CD4-positive, alpha-beta T cell (primary cell): ENCODE measurements around the gene SYTL1. TPM values are rescaled to one million over a fixed set of nuclear protein-coding genes. Genes with fewer than 3 reads are reported as not detected.

ENCODE experiments used
- ATAC-seq: fragments of 200-7000 bp; cut with Tn5 transposase; one replicate; pipeline ENCODE4 v1.10.0; 2022; ENCODE audit warnings: mild to moderate bottlenecking; ENCODE audit not compliant: poor library complexity
- CTCF ChIA-PET: fragments of 350-600 bp; sonication (Branson Sonifier 250); formaldehyde crosslinking; loops from one replicate; lab custom pipeline; 2021; ENCODE audit warnings: antibody characterized with exemption, inconsistent platforms; lab: Charles Lee
- POLR2A ChIA-PET: fragments of 350-600 bp; sonication (Branson Sonifier 250); formaldehyde crosslinking; loops from one replicate; lab custom pipeline; 2021; ENCODE audit warnings: antibody characterized with exemption, inconsistent platforms; lab: Charles Lee
- DNase-seq, 14 experiments: peaks; one replicate each; pipeline ENCODE4 v3.0.0-alpha.2; 2013 to 2020; ENCODE audit warnings: mixed read lengths in 2 of 14
- H3K27ac ChIP-seq, 2 donors: one replicate each; pipeline versions ENCODE4 v1.5.1 to v1.7.0; 2013; ENCODE audit warnings: low read length in 2 of 2, low read depth in 1 of 2, mild to moderate bottlenecking in 1 of 2
- H3K27me3 ChIP-seq, 2 experiments: 1 replicate in 1 of 2; 2 replicates in 1 of 2; pipeline versions ENCODE4 v1.6.1 to v1.7.0; 2013; ENCODE audit warnings: low read length in 2 of 2, control low read depth in 1 of 2, mild to moderate bottlenecking in 1 of 2, moderate library complexity in 1 of 2; ENCODE audit not compliant: insufficient read depth in 2 of 2, control insufficient read depth in 1 of 2
- H3K36me3 ChIP-seq: one replicate; pipeline ENCODE4 v1.6.1; 2013; ENCODE audit warnings: low read length, control low read depth; ENCODE audit not compliant: insufficient read depth
- H3K4me1 ChIP-seq: one replicate; pipeline ENCODE4 v1.6.1; 2013; ENCODE audit warnings: low read length, control low read depth; ENCODE audit not compliant: insufficient read depth
- H3K4me3 ChIP-seq: one replicate; pipeline ENCODE4 v1.5.1; 2013; ENCODE audit warnings: mild to moderate bottlenecking, low read length, moderate library complexity
- H3K9me3 ChIP-seq, 2 experiments: 1 replicate in 1 of 2; 2 replicates in 1 of 2; pipeline versions ENCODE4 v1.6.1 to v1.7.0; 2013; ENCODE audit warnings: low read length in 2 of 2, mild to moderate bottlenecking in 2 of 2, control low read depth in 1 of 2, moderate library complexity in 1 of 2; ENCODE audit not compliant: control insufficient read depth in 1 of 2, insufficient read depth in 1 of 2
- H3K27ac Mint-ChIP-seq: one replicate; pipeline ENCODE4 v1.8.0; 2020; ENCODE audit warnings: mixed read lengths
- H3K27me3 Mint-ChIP-seq: one replicate; pipeline ENCODE4 v1.8.0; 2021; ENCODE audit warnings: mixed read lengths
- H3K36me3 Mint-ChIP-seq: one replicate; pipeline ENCODE4 v1.8.0; 2021; ENCODE audit warnings: low read depth, mixed read lengths
- H3K4me1 Mint-ChIP-seq: one replicate; pipeline ENCODE4 v1.8.0; 2021; ENCODE audit warnings: low read depth, mixed read lengths
- H3K4me3 Mint-ChIP-seq: one replicate; pipeline ENCODE4 v1.8.0; 2020; ENCODE audit warnings: mild to moderate bottlenecking, mixed read lengths
- H3K9me3 Mint-ChIP-seq: one replicate; pipeline ENCODE4 v1.8.0; 2020; ENCODE audit warnings: mixed read lengths
- CTCF ChIP-seq: fragments of 200-600 bp; IDR thresholded peaks from one replicate; pipeline ENCODE4 v1.8.0; 2022; ENCODE audit warnings: antibody characterized with exemption, mild to moderate bottlenecking
- intact Hi-C, 2 experiments: fragments of 100-400 bp; cut with DNase I in 1 of 2; cut with micrococcal nuclease in 1 of 2; formaldehyde crosslinking; loops; one replicate each; pipeline versions ENCODE4 v1.15.1 to v1.9.0; 2023 to 2025; cut with DNase I, micrococcal nuclease
- total RNA-seq, 174 experiments: library from RNA in 2 of 174; stranded (reverse) in 2 of 174; gene quantifications; one replicate each; pipeline ENCODE4 v1.2.3 and lab custom pipeline; 2021 to 2026

SYTL1 gene
- total RNA-seq, 2 experiments from 2014 or later, result 135 to 140 TPM

- TF ChIP-seq CTCF, result no peak
- intact Hi-C loops, result no loop called here
- no peak overlapping the region for H3K4me3 ChIP-seq
- no peaks in the 10 kb centered on the region for H3K27me3 Mint-ChIP-seq
- DNase-seq (no peak), ATAC-seq (no peak)
- no peak overlapping the region for H3K27ac Mint-ChIP-seq
- H3K27me3 ChIP-seq, result no peaks in the 10 kb centered on the region
- H3K9me3 Mint-ChIP-seq, result no peaks in the 10 kb centered on the region
- peaks cover 78% of the 10 kb centered on the region for H3K36me3 Mint-ChIP-seq
- ChIA-PET CTCF (no interaction called here), POLR2A (no interaction called here)
- no peak overlapping the region for H3K4me3 Mint-ChIP-seq
- no peak overlapping the region for H3K27ac ChIP-seq
- H3K9me3 ChIP-seq, result no peaks in the 10 kb centered on the region
- H3K4me1 ChIP-seq, result peaks cover 48% of the 10 kb centered on the region
- peaks cover 85% of the 10 kb centered on the region for H3K36me3 ChIP-seq
- peaks cover 44% of the 10 kb centered on the region for H3K4me1 Mint-ChIP-seq
Observed at GRCh38 chr1:27330786-27331185, 11.0 kb upstream of the SYTL1 start.

DNA sequence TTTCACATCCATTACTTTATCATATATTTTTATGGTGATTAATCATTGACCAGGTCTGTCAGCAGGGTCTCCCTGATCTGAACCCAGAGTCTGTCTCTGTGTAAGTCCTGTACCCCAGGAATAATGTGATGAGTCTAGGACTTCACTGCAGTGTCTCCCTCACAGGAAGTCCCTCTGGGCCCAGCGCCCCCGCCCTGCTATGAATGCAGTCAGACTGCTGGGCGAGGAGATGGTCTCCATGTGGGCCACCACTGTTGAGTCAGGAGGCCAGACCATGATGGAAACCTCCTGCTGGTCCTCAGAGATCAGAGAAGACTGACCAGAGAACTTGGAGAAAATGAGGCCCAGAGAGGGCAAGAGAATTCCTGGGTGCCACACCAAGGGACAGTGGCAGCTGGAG is 10.4 kb upstream of the SYTL1 start:
- no peaks in the 10 kb centered on the region for H3K27me3 Mint-ChIP-seq
- no peaks in the 10 kb centered on the region for H3K9me3 Mint-ChIP-seq
- Histone ChIP-seq H3K9me3 (no peaks in the 10 kb centered on the region), H3K36me3 (peaks cover 85% of the 10 kb centered on the region), H3K27ac (no peak overlapping the region), H3K4me1 (peaks cover 45% of the 10 kb centered on the region), H3K4me3 (no peak overlapping the region), H3K27me3 (no peaks in the 10 kb centered on the region)
- H3K4me3 Mint-ChIP-seq, result no peak overlapping the region
- CTCF ChIA-PET, result interaction anchor here (2.2 kb wide), 1 partner anchor 64 kb away, joined by 23 read pairs; no protein-coding TSS in a partner anchor
- no peak for DNase-seq
- POLR2A ChIA-PET, result no interaction called here
- H3K27ac Mint-ChIP-seq, result no peak overlapping the region
- peaks cover 38% of the 10 kb centered on the region for H3K4me1 Mint-ChIP-seq
- ATAC-seq, result no peak
- intact Hi-C loops, result no loop called here
- no peak for TF ChIP-seq CTCF
- H3K36me3 Mint-ChIP-seq, result peaks cover 78% of the 10 kb centered on the region

- Histone ChIP-seq H3K27me3 (no peaks in the 10 kb centered on the region), H3K36me3 (peaks cover 84% of the 10 kb centered on the region), H3K4me1 (peaks cover 40% of the 10 kb centered on the region), H3K9me3 (no peaks in the 10 kb centered on the region), H3K27ac (no peak overlapping the region), H3K4me3 (no peak overlapping the region)
- ATAC-seq (no peak), DNase-seq (no peak)
- intact Hi-C loops, result loop anchor here (1.0 to 2.0 kb wide), 2 partner anchors 56 to 63 kb away; no protein-coding TSS in a partner anchor
- Mint-ChIP-seq H3K27me3 (no peaks in the 10 kb centered on the region), H3K36me3 (peaks cover 78% of the 10 kb centered on the region), H3K9me3 (no peaks in the 10 kb centered on the region), H3K27ac (no peak overlapping the region), H3K4me3 (no peak overlapping the region), H3K4me1 (peaks cover 33% of the 10 kb centered on the region)
- ChIA-PET POLR2A (interaction anchor here (1.5 to 1.7 kb wide), 3 partner anchors 9 to 26 kb away, joined by 6 to 12 read pairs (median 6); partner anchors contain the start of gene SYTL1), CTCF (interaction anchor here (1.2 to 2.2 kb wide), 16 partner anchors 10 to 277 kb away, joined by 3 to 23 read pairs (median 7); partner anchors contain the start of genes MAP3K6, SYTL1 and TMEM222)
- TF ChIP-seq CTCF, result no peak
Observed at GRCh38 chr1:27331922-27332321, 9.9 kb upstream of the SYTL1 start.
